K562 (cell line): ENCODE data around the gene PSEN1. TPM values are rescaled to one million over a fixed set of nuclear protein-coding genes. Genes with fewer than 3 reads are reported as not detected.
A peak's percentile ranks its signal among the peaks of the same experiment; 100 is the strongest.

Experiments used
- ATAC-seq: fragments of 200-7000 bp; cut with Tn5 transposase; 3 replicates; pipeline ENCODE4 v1.9.1; 2020; ENCODE audit warnings: moderate library complexity
- BruUV-seq: library from RNA; stranded (reverse); fragments of 400-500 nt; replicated peaks from 2 replicates; lab custom pipeline; 2021; lab: Mats Ljungman, UMichigan
- CTCF ChIA-PET: fragments of 300-600 bp; formaldehyde crosslinking; extraction: SDS; loops from one replicate; lab custom pipeline; 2021; ENCODE audit warnings: low intra/inter-chr PET ratio; lab: Yijun Ruan, JAX
- POLR2A ChIA-PET: fragments of 300-600, 350-650 bp; sonication (Branson Sonifier 250); formaldehyde crosslinking; extraction: SDS; loops from one replicate; lab custom pipeline; 2021; ENCODE audit warnings: antibody characterized with exemption, inconsistent platforms; lab: Yijun Ruan, JAX
- DNase-seq, 4 experiments: peaks; one replicate each; pipeline versions ENCODE4 v3.0.0 to v3.0.0-alpha.2; 2011 to 2018; ENCODE audit warnings: low spot score in 3 of 4, mixed read lengths in 3 of 4; ENCODE audit errors: extremely low read depth in 1 of 4
- FAIRE-seq: peaks from 2 replicates; lab custom pipeline; 2011; peaks lifted over from hg19 to GRCh38; lab: Jason Lieb, UNC
- H2AFZ ChIP-seq: 2 replicates; pipeline ENCODE4 v1.6.0; 2011; ENCODE audit warnings: low read depth, low read length, control low read depth, inconsistent platforms
- H3K27ac ChIP-seq: fragments of 200-600 bp; 3 replicates; pipeline ENCODE4 v1.8.0; 2011; ENCODE audit warnings: low read depth, mild to moderate bottlenecking, control low read depth, inconsistent platforms, low read length, moderate library complexity, mixed read lengths; ENCODE audit errors: extremely low read depth
- H3K27me3 ChIP-seq, 2 experiments: fragments of 300-600 bp in 1 of 2; 2 replicates in 1 of 2; 3 replicates in 1 of 2; pipeline versions ENCODE4 v1.6.0 to v1.8.0; 2011; ENCODE audit warnings: inconsistent platforms in 2 of 2, low read length in 2 of 2, mild to moderate bottlenecking in 1 of 2, mixed read lengths in 1 of 2, moderate library complexity in 1 of 2; ENCODE audit not compliant: control insufficient read depth in 2 of 2, insufficient read depth in 2 of 2
- H3K36me3 ChIP-seq: fragments of 300-600 bp; 3 replicates; pipeline ENCODE4 v1.8.0; 2011; ENCODE audit warnings: mild to moderate bottlenecking, low read length, inconsistent platforms; ENCODE audit not compliant: control insufficient read depth, insufficient read depth
- H3K4me1 ChIP-seq, 2 experiments: fragments of 200-600 bp in 1 of 2; replicated peaks in 1 of 2; 2 replicates in 1 of 2; 3 replicates in 1 of 2; pipeline versions ENCODE4 v1.5.1 to v1.8.0; 2011; ENCODE audit warnings: inconsistent platforms in 2 of 2, low read length in 2 of 2, mild to moderate bottlenecking in 1 of 2, mixed read lengths in 1 of 2, moderate library complexity in 1 of 2; ENCODE audit not compliant: control insufficient read depth in 2 of 2, insufficient read depth in 2 of 2
- H3K4me2 ChIP-seq: 2 replicates; pipeline ENCODE4 v1.6.1; 2011; ENCODE audit warnings: low read length, control low read depth, inconsistent platforms, mixed read lengths; ENCODE audit not compliant: insufficient read depth
- H3K4me3 ChIP-seq: fragments of 200-600 bp; sonication (generic), shearing (Covaris generic); 2 replicates; pipeline ENCODE4 v1.5.1; 2016; ENCODE audit warnings: control low read depth, inconsistent platforms
- H3K79me2 ChIP-seq: fragments of 200-600 bp; 3 replicates; pipeline ENCODE4 v1.8.0; 2011; ENCODE audit warnings: low read length, inconsistent platforms; ENCODE audit not compliant: control insufficient read depth, insufficient read depth
- H3K9ac ChIP-seq, 2 experiments: 2 replicates each; pipeline versions ENCODE4 v1.6.0 to v1.6.1; 2011; ENCODE audit warnings: low read depth in 2 of 2, low read length in 2 of 2, control low read depth in 1 of 2, inconsistent platforms in 1 of 2, mild to moderate bottlenecking in 1 of 2, mixed read lengths in 1 of 2; ENCODE audit not compliant: insufficient read depth in 1 of 2
- H3K9me1 ChIP-seq: one replicate; pipeline ENCODE4 v1.6.0; 2011; ENCODE audit warnings: inconsistent platforms, mild to moderate bottlenecking, low read length, moderate library complexity; ENCODE audit not compliant: control insufficient read depth, insufficient read depth
- H3K9me3 ChIP-seq: replicated peaks from 2 replicates; pipeline ENCODE4 v1.5.1; 2011; ENCODE audit warnings: low read depth, low read length, inconsistent platforms; ENCODE audit not compliant: control insufficient read depth, insufficient read depth
- H4K20me1 ChIP-seq: replicated peaks from 2 replicates; pipeline ENCODE4 v1.6.1; 2011; ENCODE audit warnings: low read length, inconsistent platforms, mixed read lengths; ENCODE audit not compliant: control insufficient read depth, insufficient read depth
- COPS2 ChIP-seq: fragments of 450-650 bp; conservative IDR thresholded peaks from 2 replicates; pipeline ENCODE4 v1.6.1; 2016; ENCODE audit warnings: mild to moderate bottlenecking, moderate library complexity
- EWSR1 ChIP-seq: fragments of 450-650 bp; IDR thresholded peaks from 2 replicates; pipeline ENCODE4 v1.6.1; 2018; ENCODE audit warnings: borderline replicate concordance, mild to moderate bottlenecking, low read depth, moderate library complexity; ENCODE audit not compliant: partially characterized antibody
- FUS ChIP-seq: fragments of 200-400 bp; formaldehyde crosslinking; optimal IDR thresholded peaks from 2 replicates; pipeline ENCODE3; 2017; ENCODE audit warnings: low read depth, low read length
- RAD21 ChIP-seq, 2 experiments: fragments of 250-450 bp in 1 of 2; fragments of 450-650 bp in 1 of 2; sonication (Bioruptor Pico) in 1 of 2; formaldehyde crosslinking in 1 of 2; IDR thresholded peaks in 1 of 2; conservative IDR thresholded peaks in 1 of 2; 2 replicates each; pipeline versions ENCODE4 v1.4.0 to v1.8.0; 2020 to 2022; ENCODE audit warnings: mild to moderate bottlenecking in 2 of 2, moderate library complexity in 1 of 2
- SMC3 ChIP-seq: conservative IDR thresholded peaks from 2 replicates; pipeline ENCODE4 v1.6.1; 2011; ENCODE audit warnings: low read depth, low read length, improper control_type of control experiment; ENCODE audit not compliant: insufficient read depth
- THRAP3 ChIP-seq: fragments of 450-650 bp; IDR thresholded peaks from 2 replicates; pipeline ENCODE4 v1.6.1; 2016; ENCODE audit warnings: mild to moderate bottlenecking, inconsistent platforms, borderline replicate concordance
- ZNF696 ChIP-seq: fragments of 250-450 bp; sonication (Bioruptor Pico); conservative IDR thresholded peaks from 2 replicates; pipeline ENCODE4 v1.4.0; 2020; ENCODE audit warnings: mild to moderate bottlenecking, moderate library complexity
- WGBS: fragments of 100-300 bp; shearing (Covaris generic); methylation state at CpG from one replicate; pipeline ENCODE4 v1.1.6; 2016; ENCODE audit warnings: low coverage, mixed read lengths; ENCODE audit not compliant: insufficient coverage; ENCODE audit errors: missing lambda C conversion rate; 5-methylcytosine and 5-hydroxymethylcytosine counted together
- in situ Hi-C: fragments of 300-500 bp; cut with MboI; formaldehyde crosslinking; loops from 4 replicates; pipeline ENCODE4 v1.15.0; 2018; ENCODE audit warnings: inconsistent platforms, mixed read lengths
- intact Hi-C: fragments of 100-400 bp; cut with micrococcal nuclease; formaldehyde crosslinking; loops from 2 replicates; pipeline ENCODE4 v1.14.2; 2022
- polyA plus RNA-seq, 8 experiments: library from polyadenylated mRNA; depleted of rRNA in 4 of 8; stranded (reverse) in 5 of 8; unstranded in 3 of 8; fragments of >200 nt; fragmentation: Nextera tagmentation in 2 of 8; fragmentation: Illumina TruSeq in 1 of 8; extraction: Ambion mirVana in 2 of 8; extraction: Trizol in 1 of 8; gene quantifications; 2 replicates each; pipeline versions ENCODE4 v1.2.1 to v1.2.3, GENCODE V29; 2011 to 2014; ENCODE audit warnings: inconsistent platforms in 1 of 8, missing spikeins in 1 of 8
- total RNA-seq, 7 experiments: library from RNA; depleted of rRNA in 6 of 7; stranded (reverse); fragments of >200 nt in 6 of 7; fragmentation: Illumina TruSeq in 2 of 7; extraction: Trizol in 2 of 7; gene quantifications; 2 replicates each; pipeline versions ENCODE4 v1.2.1 to v1.2.3, GENCODE V29; 2011 to 2021; ENCODE audit warnings: low replicate concordance in 1 of 7
- TF ChIP-seq, protein P1 (sequence below), 3 experiments: IDR thresholded peaks in 2 of 3; conservative IDR thresholded peaks in 1 of 3; 2 replicates each; pipeline ENCODE4 v1.5.1; 2011 to 2012; ENCODE audit warnings: low read length in 3 of 3, mild to moderate bottlenecking in 3 of 3, control low read depth in 2 of 3, improper control_type of control experiment in 1 of 3, inconsistent platforms in 1 of 3, low read depth in 1 of 3, mixed read lengths in 1 of 3, moderate library complexity in 1 of 3; ENCODE audit not compliant: insufficient read depth in 2 of 3
- TF ChIP-seq, protein P2 (sequence below): IDR thresholded peaks from 2 replicates; pipeline ENCODE4 v1.6.1; 2012; ENCODE audit warnings: low read depth, low read length, improper control_type of control experiment, borderline replicate concordance
- TF ChIP-seq, protein P3 (sequence below): sonication (generic); formaldehyde crosslinking; IDR thresholded peaks from 2 replicates; pipeline ENCODE4 v1.8.0; 2022; ENCODE audit warnings: mild to moderate bottlenecking, low read depth, missing genetic modification reagents

PSEN1 gene
- total and polyA plus RNA-seq, 9 of the 15 experiments (the other 6 are each of a cell fraction or from before 2014, with no cell fraction given) = 6.5 to 25.2 (median 14.3) TPM

DNA sequence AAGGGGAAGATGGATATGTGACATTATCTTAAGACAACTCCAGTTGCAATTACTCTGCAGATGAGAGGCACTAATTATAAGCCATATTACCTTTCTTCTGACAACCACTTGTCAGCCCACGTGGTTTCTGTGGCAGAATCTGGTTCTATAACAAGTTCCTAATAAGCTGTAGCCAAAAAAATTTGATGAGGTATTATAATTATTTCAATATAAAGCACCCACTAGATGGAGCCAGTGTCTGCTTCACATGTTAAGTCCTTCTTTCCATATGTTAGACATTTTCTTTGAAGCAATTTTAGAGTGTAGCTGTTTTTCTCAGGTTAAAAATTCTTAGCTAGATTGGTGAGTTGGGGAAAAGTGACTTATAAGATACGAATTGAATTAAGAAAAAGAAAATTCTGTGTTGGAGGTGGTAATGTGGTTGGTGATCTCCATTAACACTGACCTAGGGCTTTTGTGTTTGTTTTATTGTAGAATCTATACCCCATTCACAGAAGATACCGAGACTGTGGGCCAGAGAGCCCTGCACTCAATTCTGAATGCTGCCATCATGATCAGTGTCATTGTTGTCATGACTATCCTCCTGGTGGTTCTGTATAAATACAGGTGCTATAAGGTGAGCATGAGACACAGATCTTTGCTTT is 36.9 kb downstream of the PSEN1 start:
- Histone ChIP-seq H3K4me2 (no peak overlapping the region), H2AFZ (no peak overlapping the region), H3K79me2 (no peaks in the 10 kb centered on the region), H3K27ac (no peak overlapping the region), H3K4me1 (peaks cover 0 to 4% of the 10 kb centered on the region in 2 experiments; a peak in 2 of 5 replicates), H3K36me3 (peaks cover 45% of the 10 kb centered on the region; the same call in 2 of the 3 replicates), H3K9ac (no peak overlapping the region), H3K9me1 (no peaks in the 10 kb centered on the region), H3K9me3 (no peaks in the 10 kb centered on the region), H4K20me1 (no peaks in the 10 kb centered on the region), H3K27me3 (no peaks in the 10 kb centered on the region), H3K4me3 (no peak overlapping the region)
- in situ Hi-C loops (no loop called here), intact Hi-C loops (loop anchor here (5.0 kb wide), 1 partner anchor 299 kb away; no protein-coding TSS in a partner anchor)
- 26% methylated on average over 3 of the region's 3 CpGs for WGBS
- ChIA-PET CTCF (interaction anchor here (0.6 to 1.3 kb wide), 2 partner anchors 265 to 299 kb away, joined by 3 to 6 read pairs; no protein-coding TSS in a partner anchor), POLR2A (no interaction called here)
- FAIRE-seq = no peak
- no TSS peak for BruUV-seq
- DNase-seq = peak in 3 of 4 experiments; percentile 6 to 32 (median 8)
- 0 out of 3 replicates have a peak, but pooled peaks have one; percentile 32 for ATAC-seq
- TF ChIP-seq, protein P1, sequence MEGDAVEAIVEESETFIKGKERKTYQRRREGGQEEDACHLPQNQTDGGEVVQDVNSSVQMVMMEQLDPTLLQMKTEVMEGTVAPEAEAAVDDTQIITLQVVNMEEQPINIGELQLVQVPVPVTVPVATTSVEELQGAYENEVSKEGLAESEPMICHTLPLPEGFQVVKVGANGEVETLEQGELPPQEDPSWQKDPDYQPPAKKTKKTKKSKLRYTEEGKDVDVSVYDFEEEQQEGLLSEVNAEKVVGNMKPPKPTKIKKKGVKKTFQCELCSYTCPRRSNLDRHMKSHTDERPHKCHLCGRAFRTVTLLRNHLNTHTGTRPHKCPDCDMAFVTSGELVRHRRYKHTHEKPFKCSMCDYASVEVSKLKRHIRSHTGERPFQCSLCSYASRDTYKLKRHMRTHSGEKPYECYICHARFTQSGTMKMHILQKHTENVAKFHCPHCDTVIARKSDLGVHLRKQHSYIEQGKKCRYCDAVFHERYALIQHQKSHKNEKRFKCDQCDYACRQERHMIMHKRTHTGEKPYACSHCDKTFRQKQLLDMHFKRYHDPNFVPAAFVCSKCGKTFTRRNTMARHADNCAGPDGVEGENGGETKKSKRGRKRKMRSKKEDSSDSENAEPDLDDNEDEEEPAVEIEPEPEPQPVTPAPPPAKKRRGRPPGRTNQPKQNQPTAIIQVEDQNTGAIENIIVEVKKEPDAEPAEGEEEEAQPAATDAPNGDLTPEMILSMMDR (IDR thresholded peaks at IDR 0.05 in 2 of 3, conservative IDR thresholded peaks at IDR 0.05 in 1 of 3; ENCODE audit: insufficient read depth in 2 of 3, low read depth in 1 of 3, low read length in 3 of 3) = peak in 2 of 3 experiments; percentile 15 to 59; a peak in 3 of 6 replicates
- no peak for TF ChIP-seq EWSR1
- peak in 1 of 2 experiments; percentile 43; a peak in 2 of 4 replicates for TF ChIP-seq RAD21 (CRISPR knock-in tag; conservative IDR thresholded peaks at IDR 0.05 in 1 of 2, IDR thresholded peaks at IDR 0.05 in 1 of 2)
- no peak for TF ChIP-seq THRAP3
- TF ChIP-seq ZNF696 (CRISPR knock-in tag) = no peak
- TF ChIP-seq, protein P2, sequence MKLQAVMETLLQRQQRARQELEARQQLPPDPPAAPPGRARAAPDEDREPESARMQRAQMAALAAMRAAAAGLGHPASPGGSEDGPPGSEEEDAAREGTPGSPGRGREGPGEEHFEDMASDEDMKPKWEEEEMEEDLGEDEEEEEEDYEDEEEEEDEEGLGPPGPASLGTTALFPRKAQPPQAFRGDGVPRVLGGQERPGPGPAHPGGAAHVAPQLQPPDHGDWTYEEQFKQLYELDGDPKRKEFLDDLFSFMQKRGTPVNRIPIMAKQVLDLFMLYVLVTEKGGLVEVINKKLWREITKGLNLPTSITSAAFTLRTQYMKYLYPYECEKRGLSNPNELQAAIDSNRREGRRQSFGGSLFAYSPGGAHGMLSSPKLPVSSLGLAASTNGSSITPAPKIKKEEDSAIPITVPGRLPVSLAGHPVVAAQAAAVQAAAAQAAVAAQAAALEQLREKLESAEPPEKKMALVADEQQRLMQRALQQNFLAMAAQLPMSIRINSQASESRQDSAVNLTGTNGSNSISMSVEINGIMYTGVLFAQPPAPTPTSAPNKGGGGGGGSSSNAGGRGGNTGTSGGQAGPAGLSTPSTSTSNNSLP = peak; percentile 41; the same call in 1 of the 2 replicates
- TF ChIP-seq, protein P3, sequence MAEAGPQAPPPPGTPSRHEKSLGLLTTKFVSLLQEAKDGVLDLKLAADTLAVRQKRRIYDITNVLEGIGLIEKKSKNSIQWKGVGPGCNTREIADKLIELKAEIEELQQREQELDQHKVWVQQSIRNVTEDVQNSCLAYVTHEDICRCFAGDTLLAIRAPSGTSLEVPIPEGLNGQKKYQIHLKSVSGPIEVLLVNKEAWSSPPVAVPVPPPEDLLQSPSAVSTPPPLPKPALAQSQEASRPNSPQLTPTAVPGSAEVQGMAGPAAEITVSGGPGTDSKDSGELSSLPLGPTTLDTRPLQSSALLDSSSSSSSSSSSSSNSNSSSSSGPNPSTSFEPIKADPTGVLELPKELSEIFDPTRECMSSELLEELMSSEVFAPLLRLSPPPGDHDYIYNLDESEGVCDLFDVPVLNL (CRISPR knock-in tag) = no peak
- no peak for TF ChIP-seq COPS2
- no peak for TF ChIP-seq FUS
- 0 out of 2 replicates have a peak, but pooled peaks have one; percentile 32 for TF ChIP-seq SMC3
